K562 (cell line): ENCODE results near the gene DNAH8. TPM values are rescaled to one million over a fixed set of nuclear protein-coding genes. Genes with fewer than 3 reads are reported as not detected.

Experiments
- ATAC-seq: fragments of 200-7000 bp; cut with Tn5 transposase; 3 replicates; pipeline ENCODE4 v1.9.1; 2020; ENCODE audit warnings: moderate library complexity
- BruUV-seq: library from RNA; stranded (reverse); fragments of 400-500 nt; replicated peaks from 2 replicates; lab custom pipeline; 2021; lab: Mats Ljungman, UMichigan
- CTCF ChIA-PET: fragments of 300-600 bp; formaldehyde crosslinking; extraction: SDS; loops from one replicate; lab custom pipeline; 2021; ENCODE audit warnings: low intra/inter-chr PET ratio; lab: Yijun Ruan, JAX
- POLR2A ChIA-PET: fragments of 300-600, 350-650 bp; sonication (Branson Sonifier 250); formaldehyde crosslinking; extraction: SDS; loops from one replicate; lab custom pipeline; 2021; ENCODE audit warnings: antibody characterized with exemption, inconsistent platforms; lab: Yijun Ruan, JAX
- DNase-seq, 4 experiments: peaks; one replicate each; pipeline versions ENCODE4 v3.0.0 to v3.0.0-alpha.2; 2011 to 2018; ENCODE audit warnings: low spot score in 3 of 4, mixed read lengths in 3 of 4; ENCODE audit errors: extremely low read depth in 1 of 4
- FAIRE-seq: peaks from 2 replicates; lab custom pipeline; 2011; peaks lifted over from hg19 to GRCh38; lab: Jason Lieb, UNC
- H2AFZ ChIP-seq: 2 replicates; pipeline ENCODE4 v1.6.0; 2011; ENCODE audit warnings: low read depth, low read length, control low read depth, inconsistent platforms
- H3K27ac ChIP-seq: fragments of 200-600 bp; 3 replicates; pipeline ENCODE4 v1.8.0; 2011; ENCODE audit warnings: low read depth, mild to moderate bottlenecking, control low read depth, inconsistent platforms, low read length, moderate library complexity, mixed read lengths; ENCODE audit errors: extremely low read depth
- H3K27me3 ChIP-seq, 2 experiments: fragments of 300-600 bp in 1 of 2; 2 replicates in 1 of 2; 3 replicates in 1 of 2; pipeline versions ENCODE4 v1.6.0 to v1.8.0; 2011; ENCODE audit warnings: inconsistent platforms in 2 of 2, low read length in 2 of 2, mild to moderate bottlenecking in 1 of 2, mixed read lengths in 1 of 2, moderate library complexity in 1 of 2; ENCODE audit not compliant: control insufficient read depth in 2 of 2, insufficient read depth in 2 of 2
- H3K36me3 ChIP-seq: fragments of 300-600 bp; 3 replicates; pipeline ENCODE4 v1.8.0; 2011; ENCODE audit warnings: mild to moderate bottlenecking, low read length, inconsistent platforms; ENCODE audit not compliant: control insufficient read depth, insufficient read depth
- H3K4me1 ChIP-seq, 2 experiments: fragments of 200-600 bp in 1 of 2; replicated peaks in 1 of 2; 2 replicates in 1 of 2; 3 replicates in 1 of 2; pipeline versions ENCODE4 v1.5.1 to v1.8.0; 2011; ENCODE audit warnings: inconsistent platforms in 2 of 2, low read length in 2 of 2, mild to moderate bottlenecking in 1 of 2, mixed read lengths in 1 of 2, moderate library complexity in 1 of 2; ENCODE audit not compliant: control insufficient read depth in 2 of 2, insufficient read depth in 2 of 2
- H3K4me2 ChIP-seq: 2 replicates; pipeline ENCODE4 v1.6.1; 2011; ENCODE audit warnings: low read length, control low read depth, inconsistent platforms, mixed read lengths; ENCODE audit not compliant: insufficient read depth
- H3K4me3 ChIP-seq: fragments of 200-600 bp; sonication (generic), shearing (Covaris generic); 2 replicates; pipeline ENCODE4 v1.5.1; 2016; ENCODE audit warnings: control low read depth, inconsistent platforms
- H3K79me2 ChIP-seq: fragments of 200-600 bp; 3 replicates; pipeline ENCODE4 v1.8.0; 2011; ENCODE audit warnings: low read length, inconsistent platforms; ENCODE audit not compliant: control insufficient read depth, insufficient read depth
- H3K9ac ChIP-seq, 2 experiments: 2 replicates each; pipeline versions ENCODE4 v1.6.0 to v1.6.1; 2011; ENCODE audit warnings: low read depth in 2 of 2, low read length in 2 of 2, control low read depth in 1 of 2, inconsistent platforms in 1 of 2, mild to moderate bottlenecking in 1 of 2, mixed read lengths in 1 of 2; ENCODE audit not compliant: insufficient read depth in 1 of 2
- H3K9me1 ChIP-seq: one replicate; pipeline ENCODE4 v1.6.0; 2011; ENCODE audit warnings: inconsistent platforms, mild to moderate bottlenecking, low read length, moderate library complexity; ENCODE audit not compliant: control insufficient read depth, insufficient read depth
- H3K9me3 ChIP-seq: replicated peaks from 2 replicates; pipeline ENCODE4 v1.5.1; 2011; ENCODE audit warnings: low read depth, low read length, inconsistent platforms; ENCODE audit not compliant: control insufficient read depth, insufficient read depth
- H4K20me1 ChIP-seq: replicated peaks from 2 replicates; pipeline ENCODE4 v1.6.1; 2011; ENCODE audit warnings: low read length, inconsistent platforms, mixed read lengths; ENCODE audit not compliant: control insufficient read depth, insufficient read depth
- DNMT1 ChIP-seq: fragments of 450-650 bp; IDR thresholded peaks from 2 replicates; pipeline ENCODE4 v1.6.1; 2016; ENCODE audit warnings: antibody characterized with exemption, mild to moderate bottlenecking
- EGR1 ChIP-seq: fragments of 450-650 bp; conservative IDR thresholded peaks from 2 replicates; pipeline ENCODE4 v1.6.1; 2017; ENCODE audit warnings: mild to moderate bottlenecking
- GATAD2B ChIP-seq: fragments of 450-650 bp; IDR thresholded peaks from 2 replicates; pipeline ENCODE4 v1.6.1; 2017; ENCODE audit warnings: mild to moderate bottlenecking, borderline replicate concordance
- KHSRP ChIP-seq: fragments of 450-650 bp; IDR thresholded peaks from 2 replicates; pipeline ENCODE4 v1.6.1; 2017
- MTF1 ChIP-seq: fragments of 250-450 bp; sonication (Bioruptor Pico); IDR thresholded peaks from 2 replicates; pipeline ENCODE4 v1.9.0; 2021; ENCODE audit warnings: moderate library complexity, mild to moderate bottlenecking, inconsistent platforms, borderline replicate concordance
- NFATC3 ChIP-seq: fragments of 450-650 bp; IDR thresholded peaks from 2 replicates; pipeline ENCODE4 v1.6.1; 2017; ENCODE audit warnings: mild to moderate bottlenecking
- NR3C1 ChIP-seq: sonication (generic); formaldehyde crosslinking; IDR thresholded peaks from 2 replicates; pipeline ENCODE4 v1.8.1; 2022; ENCODE audit warnings: missing genetic modification reagents
- PRMT5 ChIP-seq: sonication (generic); formaldehyde crosslinking; IDR thresholded peaks from 2 replicates; pipeline ENCODE4 v1.5.0; 2020; ENCODE audit warnings: missing genetic modification reagents
- SPI1 ChIP-seq: IDR thresholded peaks from 2 replicates; pipeline ENCODE4 v1.6.1; 2011; ENCODE audit warnings: low read depth, low read length, control low read depth, borderline replicate concordance
- ZBED1 ChIP-seq: IDR thresholded peaks from 2 replicates; pipeline ENCODE4 v1.6.1; 2014
- ZNF445 ChIP-seq: fragments of 250-450 bp; sonication (Bioruptor Pico); IDR thresholded peaks from 2 replicates; pipeline ENCODE4 v1.4.0; 2020; ENCODE audit warnings: low read depth, mild to moderate bottlenecking, moderate library complexity
- WGBS: fragments of 100-300 bp; shearing (Covaris generic); methylation state at CpG from one replicate; pipeline ENCODE4 v1.1.6; 2016; ENCODE audit warnings: low coverage, mixed read lengths; ENCODE audit not compliant: insufficient coverage; ENCODE audit errors: missing lambda C conversion rate; 5-methylcytosine and 5-hydroxymethylcytosine counted together
- in situ Hi-C: fragments of 300-500 bp; cut with MboI; formaldehyde crosslinking; loops from 4 replicates; pipeline ENCODE4 v1.15.0; 2018; ENCODE audit warnings: inconsistent platforms, mixed read lengths
- intact Hi-C: fragments of 100-400 bp; cut with micrococcal nuclease; formaldehyde crosslinking; loops from 2 replicates; pipeline ENCODE4 v1.14.2; 2022
- polyA plus RNA-seq, 8 experiments: library from polyadenylated mRNA; depleted of rRNA in 4 of 8; stranded (reverse) in 5 of 8; unstranded in 3 of 8; fragments of >200 nt; fragmentation: Nextera tagmentation in 2 of 8; fragmentation: Illumina TruSeq in 1 of 8; extraction: Ambion mirVana in 2 of 8; extraction: Trizol in 1 of 8; gene quantifications; 2 replicates each; pipeline versions ENCODE4 v1.2.1 to v1.2.3, GENCODE V29; 2011 to 2014; ENCODE audit warnings: inconsistent platforms in 1 of 8, missing spikeins in 1 of 8
- total RNA-seq, 7 experiments: library from RNA; depleted of rRNA in 6 of 7; stranded (reverse); fragments of >200 nt in 6 of 7; fragmentation: Illumina TruSeq in 2 of 7; extraction: Trizol in 2 of 7; gene quantifications; 2 replicates each; pipeline versions ENCODE4 v1.2.1 to v1.2.3, GENCODE V29; 2011 to 2021; ENCODE audit warnings: low replicate concordance in 1 of 7
- TF ChIP-seq, protein P1 (sequence below): fragments of 450-650 bp; conservative IDR thresholded peaks from 2 replicates; pipeline ENCODE4 v1.6.1; 2016; ENCODE audit warnings: missing genetic modification characterization, low read depth, mild to moderate bottlenecking, missing compliant biosample characterization, moderate library complexity
- TF ChIP-seq, protein P2 (sequence below): sonication (generic); formaldehyde crosslinking; IDR thresholded peaks from 2 replicates; pipeline ENCODE4 v1.8.1; 2023; ENCODE audit warnings: missing genetic modification reagents, mild to moderate bottlenecking, borderline replicate concordance
- TF ChIP-seq, protein P3 (sequence below): fragments of 250-450 bp; sonication (Bioruptor Pico); IDR thresholded peaks from 2 replicates; pipeline ENCODE4 v1.8.0; 2021; ENCODE audit warnings: mild to moderate bottlenecking, moderate library complexity
- TF ChIP-seq, protein P4 (sequence below): sonication (generic); formaldehyde crosslinking; IDR thresholded peaks from 2 replicates; pipeline ENCODE4 v1.4.0; 2020; ENCODE audit warnings: mild to moderate bottlenecking, missing genetic modification reagents

Gene DNAH8
- total and polyA plus RNA-seq, 9 of the 15 experiments (the other 6 are each of a cell fraction or from before 2014, with no cell fraction given): 1.2 to 4.2 (median 2.9) TPM

DNA sequence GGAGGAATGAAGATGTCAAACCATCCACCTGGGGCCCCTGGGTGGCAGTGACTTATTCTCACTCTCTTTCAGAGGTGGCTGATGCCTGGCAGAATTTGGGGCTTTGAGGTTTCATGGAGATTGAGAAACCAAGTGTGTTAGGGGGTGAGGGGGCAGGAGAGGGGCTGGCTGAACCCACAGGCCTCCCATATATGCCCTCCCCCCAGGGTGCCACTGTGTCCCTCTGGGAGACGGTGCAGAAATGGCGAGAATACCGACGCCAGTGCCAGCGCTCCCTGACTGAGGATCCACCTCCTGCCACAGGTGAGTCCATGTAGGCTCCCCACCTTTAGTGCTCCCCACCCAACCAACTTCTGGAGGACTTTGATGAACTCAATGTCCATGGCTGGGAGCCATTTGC lies 341.1 kb downstream of the DNAH8 start:
- in situ Hi-C loops: no loop called here
- Histone ChIP-seq H3K4me2 (no peak overlapping the region), H3K4me1 (no peaks in the 10 kb centered on the region; a peak in 1 of 5 replicates), H3K36me3 (no peaks in the 10 kb centered on the region), H4K20me1 (peaks cover 19% of the 10 kb centered on the region; the same call in 1 of the 2 replicates), H3K79me2 (no peaks in the 10 kb centered on the region), H3K9me1 (no peaks in the 10 kb centered on the region), H3K9ac (no peak overlapping the region), H3K9me3 (no peaks in the 10 kb centered on the region), H3K4me3 (no peak overlapping the region), H3K27me3 (peaks cover 21 to 62% of the 10 kb centered on the region in 2 experiments), H3K27ac (no peak overlapping the region), H2AFZ (no peak overlapping the region)
- 2% methylated on average over 5 of the region's 5 CpGs for whole genome bisulfite sequencing
- no peak for FAIRE-seq
- POLR2A ChIA-PET: interaction anchor here (0.7 to 1.4 kb wide), 3 partner anchors 11 to 577 kb away, joined by 3 to 6 read pairs (median 3); no protein-coding TSS in a partner anchor
- intact Hi-C loops: no loop called here
- DNase-seq: no peak
- BruUV-seq: no TSS peak
- ATAC-seq: no peak
- CTCF ChIA-PET: no interaction called here
- TF ChIP-seq, protein P1, sequence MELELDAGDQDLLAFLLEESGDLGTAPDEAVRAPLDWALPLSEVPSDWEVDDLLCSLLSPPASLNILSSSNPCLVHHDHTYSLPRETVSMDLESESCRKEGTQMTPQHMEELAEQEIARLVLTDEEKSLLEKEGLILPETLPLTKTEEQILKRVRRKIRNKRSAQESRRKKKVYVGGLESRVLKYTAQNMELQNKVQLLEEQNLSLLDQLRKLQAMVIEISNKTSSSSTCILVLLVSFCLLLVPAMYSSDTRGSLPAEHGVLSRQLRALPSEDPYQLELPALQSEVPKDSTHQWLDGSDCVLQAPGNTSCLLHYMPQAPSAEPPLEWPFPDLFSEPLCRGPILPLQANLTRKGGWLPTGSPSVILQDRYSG (tag): no peak
- no peak for TF ChIP-seq MTF1
- TF ChIP-seq, protein P2, sequence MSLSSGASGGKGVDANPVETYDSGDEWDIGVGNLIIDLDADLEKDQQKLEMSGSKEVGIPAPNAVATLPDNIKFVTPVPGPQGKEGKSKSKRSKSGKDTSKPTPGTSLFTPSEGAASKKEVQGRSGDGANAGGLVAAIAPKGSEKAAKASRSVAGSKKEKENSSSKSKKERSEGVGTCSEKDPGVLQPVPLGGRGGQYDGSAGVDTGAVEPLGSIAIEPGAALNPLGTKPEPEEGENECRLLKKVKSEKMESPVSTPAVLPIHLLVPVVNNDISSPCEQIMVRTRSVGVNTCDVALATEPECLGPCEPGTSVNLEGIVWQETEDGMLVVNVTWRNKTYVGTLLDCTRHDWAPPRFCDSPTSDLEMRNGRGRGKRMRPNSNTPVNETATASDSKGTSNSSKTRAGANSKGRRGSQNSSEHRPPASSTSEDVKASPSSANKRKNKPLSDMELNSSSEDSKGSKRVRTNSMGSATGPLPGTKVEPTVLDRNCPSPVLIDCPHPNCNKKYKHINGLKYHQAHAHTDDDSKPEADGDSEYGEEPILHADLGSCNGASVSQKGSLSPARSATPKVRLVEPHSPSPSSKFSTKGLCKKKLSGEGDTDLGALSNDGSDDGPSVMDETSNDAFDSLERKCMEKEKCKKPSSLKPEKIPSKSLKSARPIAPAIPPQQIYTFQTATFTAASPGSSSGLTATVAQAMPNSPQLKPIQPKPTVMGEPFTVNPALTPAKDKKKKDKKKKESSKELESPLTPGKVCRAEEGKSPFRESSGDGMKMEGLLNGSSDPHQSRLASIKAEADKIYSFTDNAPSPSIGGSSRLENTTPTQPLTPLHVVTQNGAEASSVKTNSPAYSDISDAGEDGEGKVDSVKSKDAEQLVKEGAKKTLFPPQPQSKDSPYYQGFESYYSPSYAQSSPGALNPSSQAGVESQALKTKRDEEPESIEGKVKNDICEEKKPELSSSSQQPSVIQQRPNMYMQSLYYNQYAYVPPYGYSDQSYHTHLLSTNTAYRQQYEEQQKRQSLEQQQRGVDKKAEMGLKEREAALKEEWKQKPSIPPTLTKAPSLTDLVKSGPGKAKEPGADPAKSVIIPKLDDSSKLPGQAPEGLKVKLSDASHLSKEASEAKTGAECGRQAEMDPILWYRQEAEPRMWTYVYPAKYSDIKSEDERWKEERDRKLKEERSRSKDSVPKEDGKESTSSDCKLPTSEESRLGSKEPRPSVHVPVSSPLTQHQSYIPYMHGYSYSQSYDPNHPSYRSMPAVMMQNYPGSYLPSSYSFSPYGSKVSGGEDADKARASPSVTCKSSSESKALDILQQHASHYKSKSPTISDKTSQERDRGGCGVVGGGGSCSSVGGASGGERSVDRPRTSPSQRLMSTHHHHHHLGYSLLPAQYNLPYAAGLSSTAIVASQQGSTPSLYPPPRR: no peak
- TF ChIP-seq ZNF445 (CRISPR knock-in tag): no peak
- TF ChIP-seq, protein P3, sequence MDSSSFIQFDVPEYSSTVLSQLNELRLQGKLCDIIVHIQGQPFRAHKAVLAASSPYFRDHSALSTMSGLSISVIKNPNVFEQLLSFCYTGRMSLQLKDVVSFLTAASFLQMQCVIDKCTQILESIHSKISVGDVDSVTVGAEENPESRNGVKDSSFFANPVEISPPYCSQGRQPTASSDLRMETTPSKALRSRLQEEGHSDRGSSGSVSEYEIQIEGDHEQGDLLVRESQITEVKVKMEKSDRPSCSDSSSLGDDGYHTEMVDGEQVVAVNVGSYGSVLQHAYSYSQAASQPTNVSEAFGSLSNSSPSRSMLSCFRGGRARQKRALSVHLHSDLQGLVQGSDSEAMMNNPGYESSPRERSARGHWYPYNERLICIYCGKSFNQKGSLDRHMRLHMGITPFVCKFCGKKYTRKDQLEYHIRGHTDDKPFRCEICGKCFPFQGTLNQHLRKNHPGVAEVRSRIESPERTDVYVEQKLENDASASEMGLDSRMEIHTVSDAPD (CRISPR knock-in tag): no peak
- no peak for TF ChIP-seq PRMT5 (CRISPR knock-in tag)
- TF ChIP-seq, protein P4, sequence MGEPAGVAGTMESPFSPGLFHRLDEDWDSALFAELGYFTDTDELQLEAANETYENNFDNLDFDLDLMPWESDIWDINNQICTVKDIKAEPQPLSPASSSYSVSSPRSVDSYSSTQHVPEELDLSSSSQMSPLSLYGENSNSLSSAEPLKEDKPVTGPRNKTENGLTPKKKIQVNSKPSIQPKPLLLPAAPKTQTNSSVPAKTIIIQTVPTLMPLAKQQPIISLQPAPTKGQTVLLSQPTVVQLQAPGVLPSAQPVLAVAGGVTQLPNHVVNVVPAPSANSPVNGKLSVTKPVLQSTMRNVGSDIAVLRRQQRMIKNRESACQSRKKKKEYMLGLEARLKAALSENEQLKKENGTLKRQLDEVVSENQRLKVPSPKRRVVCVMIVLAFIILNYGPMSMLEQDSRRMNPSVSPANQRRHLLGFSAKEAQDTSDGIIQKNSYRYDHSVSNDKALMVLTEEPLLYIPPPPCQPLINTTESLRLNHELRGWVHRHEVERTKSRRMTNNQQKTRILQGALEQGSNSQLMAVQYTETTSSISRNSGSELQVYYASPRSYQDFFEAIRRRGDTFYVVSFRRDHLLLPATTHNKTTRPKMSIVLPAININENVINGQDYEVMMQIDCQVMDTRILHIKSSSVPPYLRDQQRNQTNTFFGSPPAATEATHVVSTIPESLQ: no peak
- TF ChIP-seq EGR1: no peak
- no peak for TF ChIP-seq KHSRP
- TF ChIP-seq SPI1: no peak
- TF ChIP-seq GATAD2B: no peak
- TF ChIP-seq NR3C1: no peak
- TF ChIP-seq NFATC3: no peak
- no peak for TF ChIP-seq ZBED1
- TF ChIP-seq DNMT1: no peak
